A549 (cell line): ENCODE results near the gene MYOF.

Experiments
- CEBPB ChIP-seq, 2 experiments: fragments of >200 bp in 1 of 2; sonication (Bioruptor Twin) in 1 of 2; formaldehyde crosslinking in 1 of 2; IDR thresholded peaks; 2 replicates each; pipeline ENCODE4 v1.6.1; 2012 to 2016
- CTCF ChIP-seq: fragments of >200 bp; sonication (Bioruptor Twin); formaldehyde crosslinking; IDR thresholded peaks from 3 replicates; pipeline ENCODE4 v1.5.1; 2016
- JUN ChIP-seq, 2 experiments: fragments of >200 bp; sonication (Bioruptor Twin); formaldehyde crosslinking; IDR thresholded peaks; 2 replicates in 1 of 2; 3 replicates in 1 of 2; pipeline ENCODE4 v1.6.1; 2016 to 2017
- PBX3 ChIP-seq: IDR thresholded peaks from 2 replicates; pipeline ENCODE4 v1.6.1; 2012
- POLR2A ChIP-seq: IDR thresholded peaks from 2 replicates; pipeline ENCODE4 v1.6.1; 2012; ENCODE audit warnings: mild to moderate bottlenecking, low read length
- RCOR1 ChIP-seq: fragments of 150-350 bp; IDR thresholded peaks from 2 replicates; pipeline ENCODE4 v1.6.1; 2014; ENCODE audit warnings: antibody characterized with exemption, low read length, low read depth
- REST ChIP-seq: fragments of 200-600 bp; sonication (generic); IDR thresholded peaks from 2 replicates; pipeline ENCODE4 v1.6.1; 2016; ENCODE audit warnings: antibody characterized with exemption, mild to moderate bottlenecking, moderate library complexity
- RNF2 ChIP-seq: fragments of 200-600 bp; sonication (generic); IDR thresholded peaks from 2 replicates; pipeline ENCODE4 v1.6.1; 2016; ENCODE audit warnings: low read depth, mild to moderate bottlenecking, antibody characterized with exemption, moderate library complexity, borderline replicate concordance
- USF2 ChIP-seq: fragments of 450-650 bp; IDR thresholded peaks from 2 replicates; pipeline ENCODE4 v1.6.1; 2014; ENCODE audit warnings: antibody characterized with exemption

DNA sequence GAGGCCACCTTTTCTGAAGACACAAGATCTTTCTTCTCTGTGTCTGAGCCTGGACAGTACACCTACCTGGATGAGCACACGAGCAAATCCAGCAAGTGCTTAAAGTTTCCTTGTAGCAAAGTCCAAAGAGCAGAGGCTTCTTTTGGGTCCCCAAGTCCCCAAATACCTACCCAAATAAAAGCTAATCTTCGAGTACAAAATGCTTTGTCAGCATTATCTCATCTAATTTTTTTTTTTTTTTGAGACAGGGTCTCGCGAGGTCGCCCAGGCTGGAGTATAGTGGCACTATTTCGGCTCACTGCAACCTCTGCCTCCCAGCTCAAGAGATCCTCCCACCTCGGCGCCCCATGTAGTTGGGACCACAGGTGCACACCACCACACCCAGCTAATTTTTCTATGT is 24.6 kb downstream of the MYOF start:
- no peak for TF ChIP-seq RCOR1
- TF ChIP-seq CTCF, result no peak
- no peak for TF ChIP-seq USF2
- TF ChIP-seq REST, result no peak
- no peak for TF ChIP-seq CEBPB (IDR thresholded peaks at IDR 0.05)
- no peak for TF ChIP-seq JUN (IDR thresholded peaks at IDR 0.05)
- TF ChIP-seq POLR2A, result no peak
- TF ChIP-seq PBX3, result no peak
- TF ChIP-seq RNF2, result no peak
